Activated CD8-positive, alpha-beta memory T cell treated with anti-CD3 and anti-CD28 coated beads, Interleukin-2, amount 50 U/mL, for 48 hours (primary cell): ENCODE measurements around the gene ACADM.
"Not testable (repeated sequence)": the region's sequence is repeated elsewhere in the genome, so short reads cannot be mapped to it uniquely, and the experiment has no call there.

Experiments used
- DNase-seq: peaks from one replicate; pipeline ENCODE4 v3.0.0-alpha.2; 2020

Gene ACADM

DNA sequence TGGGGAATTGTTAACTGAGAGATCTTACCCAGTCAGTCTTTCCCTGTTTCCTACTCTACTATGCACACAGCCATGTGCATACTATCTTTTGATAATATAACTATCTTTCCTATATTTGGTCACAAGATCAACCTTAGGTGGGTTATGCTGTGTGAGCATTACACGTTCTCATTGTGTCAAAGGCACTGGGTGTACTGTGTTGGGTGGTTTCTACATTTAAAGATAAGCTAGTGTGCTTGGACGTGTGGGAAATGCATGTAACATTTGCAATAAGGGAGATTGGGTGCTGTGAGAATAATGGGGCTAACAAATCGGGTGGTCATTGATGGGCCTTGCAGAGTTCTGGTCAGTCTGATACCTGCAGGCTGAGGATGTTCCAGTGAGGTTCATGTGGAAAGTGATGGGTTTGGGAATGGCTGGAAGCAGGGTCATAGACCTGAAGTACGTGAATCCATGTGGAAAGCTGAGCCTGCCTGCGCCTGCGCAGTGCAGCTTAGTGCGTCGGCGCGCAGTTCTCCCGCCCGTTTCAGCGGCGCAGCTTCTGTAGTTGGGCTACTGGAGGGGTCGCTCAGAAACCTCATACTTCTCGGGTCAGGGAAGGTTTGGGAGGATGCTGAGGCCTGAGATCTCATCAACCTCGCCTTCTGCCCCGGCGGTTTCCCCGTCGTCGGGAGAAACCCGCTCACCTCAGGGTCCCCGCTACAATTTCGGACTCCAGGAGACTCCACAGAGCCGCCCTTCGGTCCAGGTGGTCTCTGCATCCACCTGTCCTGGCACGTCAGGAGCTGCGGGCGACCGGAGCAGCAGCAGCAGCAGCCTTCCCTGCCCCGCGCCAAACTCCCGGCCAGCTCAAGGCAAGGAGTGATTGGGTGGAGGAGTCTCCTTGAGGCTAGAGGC is 72.1 kb downstream of the ACADM start, which contains the start of gene MSH4:
TSS of gene MSH4 (plus strand) at position 507 of the 897 bp plus-strand sequence. CDS start at position 611, 104 bp downstream.
- DNase-seq, result peak; percentile 82

DNA sequence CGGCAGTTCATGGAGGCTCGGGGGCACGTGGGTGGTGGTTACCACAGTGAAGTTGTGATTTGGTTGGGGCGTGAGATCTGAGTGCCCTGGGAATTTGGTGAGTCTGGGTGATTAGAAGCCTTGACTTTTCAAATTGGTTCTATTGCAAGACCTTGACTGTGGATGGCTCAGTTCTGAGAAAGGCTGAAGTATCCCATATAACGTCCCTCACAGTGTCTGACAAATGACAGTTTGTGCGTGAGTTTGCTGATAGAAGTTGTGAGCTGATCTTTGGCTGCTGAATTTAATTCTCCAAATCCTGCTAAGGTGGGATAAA is 72.7 kb downstream of the ACADM start:
- DNase-seq, result no peak

DNA sequence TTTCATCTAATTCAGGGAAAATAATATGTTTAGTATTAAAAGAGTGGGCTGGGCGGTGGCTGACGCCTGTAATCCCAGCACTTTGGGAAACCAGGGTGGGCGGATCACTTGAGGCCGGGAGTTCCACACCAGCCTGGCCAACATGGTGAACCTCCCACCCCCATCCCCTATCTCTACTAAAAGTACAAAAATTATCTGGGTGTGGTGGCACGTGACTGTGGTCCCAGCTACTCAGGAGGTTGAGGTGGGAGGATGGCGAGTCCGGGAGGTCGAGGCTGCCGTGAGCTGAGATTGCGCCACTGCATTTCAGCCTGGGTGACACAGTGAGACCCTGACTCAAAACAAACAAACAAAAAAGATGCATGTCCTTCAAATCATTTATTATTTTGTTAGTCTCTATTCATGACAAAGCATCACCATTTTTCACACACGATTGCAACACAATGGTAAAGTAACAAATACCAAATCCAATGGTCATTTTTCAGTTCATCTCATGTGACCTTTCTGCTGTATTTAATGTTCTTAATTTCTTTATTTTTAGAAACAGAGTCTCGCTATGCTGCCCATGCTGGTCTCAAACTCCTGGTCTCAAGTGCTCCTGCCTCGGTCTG is 73.2 kb downstream of the ACADM start:
- peak; percentile 62 for DNase-seq

DNA sequence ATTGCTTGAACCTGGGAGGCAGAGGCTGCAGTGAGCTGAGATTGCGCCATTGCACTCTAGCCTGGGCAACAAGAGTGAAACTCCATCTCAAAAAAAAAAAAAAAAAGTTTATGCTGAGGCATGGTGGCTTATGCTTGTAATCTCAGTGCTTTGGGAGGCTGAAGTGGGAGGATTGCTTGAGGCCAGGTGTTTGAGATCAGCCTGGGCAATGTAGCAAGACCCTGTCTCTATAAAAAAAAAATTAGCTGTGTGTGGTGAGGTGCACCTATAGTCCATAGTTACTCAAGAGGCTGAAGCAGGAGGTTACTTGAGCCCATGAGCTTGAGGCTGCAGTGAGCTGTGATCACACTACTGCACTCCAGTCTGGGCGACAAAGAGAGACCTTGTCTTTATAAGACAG is 77.0 kb downstream of the ACADM start:
- not testable (repeated sequence) for DNase-seq

DNA sequence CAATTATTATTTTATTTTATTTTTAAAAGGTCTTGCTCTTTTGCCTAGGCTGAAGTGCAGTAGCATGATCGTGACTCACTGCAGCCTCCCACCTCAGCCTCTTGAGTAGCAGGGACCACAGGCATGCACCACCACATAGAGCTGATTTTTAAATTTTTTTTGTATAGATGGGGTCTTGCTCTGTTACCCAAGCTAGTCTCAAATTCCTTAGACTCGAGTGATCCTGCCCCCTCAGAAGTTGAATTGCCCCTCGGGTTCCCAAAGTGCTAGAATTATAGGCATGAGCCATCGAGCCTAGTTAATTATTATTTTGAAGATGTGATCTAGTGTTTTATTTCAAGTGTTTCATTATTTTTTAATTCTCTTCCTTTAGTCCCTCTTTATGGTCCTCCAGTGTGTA is 84.4 kb downstream of the ACADM start:
- no peak for DNase-seq

DNA sequence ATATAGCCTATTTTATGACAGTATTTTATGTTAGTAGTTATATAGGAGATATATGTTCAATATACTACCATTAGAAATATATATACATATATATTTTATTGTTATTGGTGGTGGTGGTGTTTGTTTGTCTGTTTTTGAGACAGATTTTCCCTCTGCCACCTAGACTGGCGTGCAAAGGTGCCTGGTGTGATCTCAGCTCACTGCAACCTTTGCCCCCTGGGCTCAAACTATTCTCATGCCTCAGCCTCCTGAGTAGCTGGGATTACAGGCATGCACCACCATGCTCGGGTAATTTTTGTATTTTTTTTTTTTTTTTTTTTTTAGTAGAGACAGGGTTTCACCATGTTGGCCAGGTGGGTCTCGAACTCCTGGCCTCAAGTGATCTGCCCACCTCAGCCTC is 85.6 kb downstream of the ACADM start:
- DNase-seq, result not testable (repeated sequence)

DNA sequence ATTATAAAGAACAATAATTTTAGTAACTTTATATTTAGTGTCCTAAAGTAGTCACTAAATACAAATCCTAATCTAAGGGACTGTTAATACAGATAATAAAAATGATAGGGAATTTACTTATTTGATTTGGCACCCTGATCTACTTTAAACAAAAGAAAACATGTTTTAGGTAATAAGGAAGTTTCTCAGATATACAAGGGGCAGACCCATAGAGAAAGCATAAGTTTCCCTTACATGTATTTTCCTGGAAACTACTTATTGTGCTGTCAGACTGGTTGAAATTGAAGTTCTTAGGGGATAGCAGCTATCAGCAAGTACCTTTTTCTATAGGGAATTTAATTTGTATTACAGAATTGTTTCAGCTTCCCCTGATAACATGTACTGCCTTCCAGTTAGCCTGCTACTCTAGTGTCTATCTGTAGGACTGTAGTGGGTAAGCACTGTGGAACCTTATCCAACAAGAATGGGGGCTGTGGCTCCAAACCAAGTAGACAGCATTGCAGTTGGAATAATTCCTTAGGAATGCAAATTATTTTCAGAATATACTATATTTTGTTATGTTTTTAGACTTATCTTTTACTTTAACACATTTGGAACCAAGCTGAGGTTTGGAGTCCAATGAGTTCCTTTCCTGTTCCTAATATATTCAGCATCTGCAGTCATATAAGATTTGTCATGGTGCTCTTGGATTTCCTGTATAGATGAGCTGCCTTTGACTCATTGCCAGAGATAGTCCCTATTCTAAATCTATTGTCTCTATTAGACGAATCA is 86.9 kb downstream of the ACADM start:
- no peak for DNase-seq

DNA sequence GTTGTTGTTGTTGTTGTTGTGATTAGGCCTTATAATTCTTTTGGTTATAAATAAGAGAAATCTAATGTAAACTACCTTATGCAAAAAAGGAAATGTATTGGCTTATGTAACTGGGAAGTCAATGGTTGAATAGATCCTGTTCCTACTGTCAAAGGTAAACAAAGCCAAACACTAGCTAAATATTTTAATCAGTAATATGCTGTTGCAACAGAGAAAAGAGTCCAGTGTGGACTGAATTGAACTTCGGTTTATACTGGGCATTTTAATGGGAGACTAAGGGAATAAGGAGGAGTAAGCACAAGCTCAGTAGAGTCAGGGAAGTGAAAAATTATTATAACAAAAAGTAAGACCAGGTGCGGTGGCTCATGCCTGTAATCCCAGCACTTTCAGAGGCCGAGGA is 87.6 kb downstream of the ACADM start:
- DNase-seq, result no peak
